Neural crest cell (in vitro differentiated cells): Measurements from ENCODE around the gene ETV1. TPM values are rescaled to one million over a fixed set of nuclear protein-coding genes. Genes with fewer than 3 reads are reported as not detected.

Experiments used
- DNase-seq: peaks from one replicate; pipeline ENCODE4 v3.0.0; 2021; ENCODE audit warnings: low read depth, mixed read lengths, low spot score
- H3K27ac Mint-ChIP-seq: one replicate; pipeline ENCODE4 v1.8.0; 2021; ENCODE audit warnings: mild to moderate bottlenecking, mixed read lengths; ENCODE audit not compliant: unreplicated experiment
- H3K27me3 Mint-ChIP-seq: 2 replicates; pipeline ENCODE4 v1.8.0; 2021; ENCODE audit warnings: low read depth, mild to moderate bottlenecking, mixed read lengths
- H3K36me3 Mint-ChIP-seq: 2 replicates; pipeline ENCODE4 v1.8.0; 2021; ENCODE audit warnings: low read depth, mild to moderate bottlenecking, mixed read lengths
- H3K4me1 Mint-ChIP-seq: 2 replicates; pipeline ENCODE4 v1.8.0; 2021; ENCODE audit warnings: mixed read lengths
- H3K4me3 Mint-ChIP-seq: one replicate; pipeline ENCODE4 v1.8.0; 2021; ENCODE audit warnings: mild to moderate bottlenecking, mixed read lengths
- H3K9me3 Mint-ChIP-seq: 2 replicates; pipeline ENCODE4 v1.8.0; 2021; ENCODE audit warnings: mixed read lengths
- CTCF ChIP-seq: fragments of 200-600 bp; sonication (generic); conservative IDR thresholded peaks from 2 replicates; pipeline ENCODE4 v1.5.0; 2021; ENCODE audit warnings: antibody characterized with exemption, mild to moderate bottlenecking
- total RNA-seq: library from RNA; stranded (reverse); gene quantifications from 2 replicates; pipeline ENCODE4 v1.2.1, GENCODE V29; 2021

The ETV1 gene
- total RNA-seq, 1 donor from 2014 or later: 89.4 TPM

DNA sequence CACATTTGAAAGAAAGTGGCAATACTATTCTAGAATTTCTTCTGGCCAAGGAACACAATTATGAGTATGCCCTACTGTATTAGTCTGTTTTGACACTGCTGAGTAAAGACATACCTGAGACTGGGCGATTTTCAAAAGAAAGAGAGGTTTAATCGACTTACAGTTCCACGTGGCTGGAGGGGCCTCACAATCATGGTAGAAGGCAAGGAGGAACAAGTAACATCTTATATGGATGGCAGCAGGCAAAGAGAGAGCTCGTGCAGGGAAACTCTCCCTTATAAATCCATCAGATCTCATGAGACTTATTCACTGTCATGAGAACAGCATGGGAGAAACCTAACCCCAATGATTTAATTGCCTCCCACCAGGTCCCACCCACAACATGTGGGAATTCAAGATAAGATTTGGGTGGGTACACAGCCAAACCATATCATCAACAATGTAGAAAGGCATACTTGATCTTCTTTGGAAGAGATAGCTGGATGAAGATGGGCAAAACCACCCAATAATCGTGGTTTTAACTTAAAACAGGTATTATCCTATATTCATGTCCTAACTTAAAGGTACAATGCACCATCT, 113.9 kb downstream of the ETV1 start:
- H3K9me3 Mint-ChIP-seq: peaks cover 4% of the 10 kb centered on the region
- H3K27ac Mint-ChIP-seq: no peak overlapping the region
- H3K36me3 Mint-ChIP-seq: no peaks in the 10 kb centered on the region
- no peak for DNase-seq
- no peaks in the 10 kb centered on the region for H3K4me1 Mint-ChIP-seq
- no peak for TF ChIP-seq CTCF
- no peak overlapping the region for H3K4me3 Mint-ChIP-seq
- no peaks in the 10 kb centered on the region for H3K27me3 Mint-ChIP-seq

- no peak for DNase-seq
- TF ChIP-seq CTCF: no peak
- Mint-ChIP-seq H3K9me3 (peaks cover 4% of the 10 kb centered on the region), H3K36me3 (no peaks in the 10 kb centered on the region), H3K27ac (no peak overlapping the region), H3K4me1 (no peaks in the 10 kb centered on the region), H3K4me3 (no peak overlapping the region), H3K27me3 (no peaks in the 10 kb centered on the region)
These were observed 114.7 kb downstream of the ETV1 start for GRCh38 chr7:13874783-13875182.

DNA sequence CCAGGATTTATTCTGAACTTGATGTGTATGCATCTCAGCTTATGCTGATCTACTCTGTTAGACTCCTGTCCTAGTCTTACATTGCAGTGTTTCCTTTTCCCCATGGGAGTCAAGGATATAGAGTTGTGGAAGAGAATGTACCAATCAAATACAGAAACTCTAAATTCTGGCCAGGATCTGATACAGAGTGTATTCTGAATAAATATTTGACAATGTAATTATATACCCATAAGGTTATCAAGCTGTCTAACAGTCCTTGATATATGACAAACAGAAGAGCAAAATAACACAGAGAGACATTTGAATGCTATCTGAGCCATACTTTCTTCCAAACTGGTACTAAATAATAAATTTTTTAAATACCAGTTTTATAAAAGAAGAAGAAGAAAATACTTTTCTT, 116.8 kb downstream of the ETV1 start:
- Mint-ChIP-seq H3K27ac (no peak overlapping the region), H3K9me3 (peaks cover 4% of the 10 kb centered on the region), H3K27me3 (no peaks in the 10 kb centered on the region), H3K4me1 (no peaks in the 10 kb centered on the region), H3K4me3 (no peak overlapping the region), H3K36me3 (no peaks in the 10 kb centered on the region)
- no peak for TF ChIP-seq CTCF
- no peak for DNase-seq

DNA sequence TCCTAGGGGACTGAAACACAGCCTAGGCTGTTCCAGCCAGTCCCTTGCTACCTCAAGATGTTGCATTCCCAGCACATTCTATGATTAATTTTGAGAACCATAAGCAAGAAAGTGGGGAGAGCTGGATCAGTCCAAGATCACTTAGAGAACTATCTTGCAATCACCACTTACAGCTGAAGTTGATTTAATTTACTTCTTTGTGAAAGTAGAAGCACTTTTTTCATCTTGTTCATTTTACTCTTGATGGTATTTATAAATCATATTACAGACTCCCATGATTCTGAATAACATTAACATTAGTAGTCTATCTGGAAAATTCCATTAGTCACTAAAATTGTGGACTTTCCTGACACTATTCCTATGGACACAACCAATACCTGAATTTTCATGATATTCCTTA, 118.5 kb downstream of the ETV1 start:
- H3K36me3 Mint-ChIP-seq: peaks cover 2% of the 10 kb centered on the region
- H3K27me3 Mint-ChIP-seq: no peaks in the 10 kb centered on the region
- H3K27ac Mint-ChIP-seq: no peak overlapping the region
- TF ChIP-seq CTCF: no peak
- no peaks in the 10 kb centered on the region for H3K4me1 Mint-ChIP-seq
- peaks cover 5% of the 10 kb centered on the region for H3K9me3 Mint-ChIP-seq
- no peak for DNase-seq
- H3K4me3 Mint-ChIP-seq: no peak overlapping the region

- DNase-seq: no peak
- H3K36me3 Mint-ChIP-seq: no peaks in the 10 kb centered on the region
- peaks cover 21% of the 10 kb centered on the region for H3K4me1 Mint-ChIP-seq
- no peak overlapping the region for H3K4me3 Mint-ChIP-seq
- H3K27ac Mint-ChIP-seq: no peak overlapping the region
- peaks cover 8% of the 10 kb centered on the region for H3K9me3 Mint-ChIP-seq
- no peak for TF ChIP-seq CTCF
- no peaks in the 10 kb centered on the region for H3K27me3 Mint-ChIP-seq
These were observed 128.7 kb downstream of the ETV1 start for GRCh38 chr7:13860734-13861133.
